ENCODE data around the gene DCAF15.
A peak's percentile ranks its signal among the peaks of the same experiment; 100 is the strongest.

DCAF15 gene

DNA sequence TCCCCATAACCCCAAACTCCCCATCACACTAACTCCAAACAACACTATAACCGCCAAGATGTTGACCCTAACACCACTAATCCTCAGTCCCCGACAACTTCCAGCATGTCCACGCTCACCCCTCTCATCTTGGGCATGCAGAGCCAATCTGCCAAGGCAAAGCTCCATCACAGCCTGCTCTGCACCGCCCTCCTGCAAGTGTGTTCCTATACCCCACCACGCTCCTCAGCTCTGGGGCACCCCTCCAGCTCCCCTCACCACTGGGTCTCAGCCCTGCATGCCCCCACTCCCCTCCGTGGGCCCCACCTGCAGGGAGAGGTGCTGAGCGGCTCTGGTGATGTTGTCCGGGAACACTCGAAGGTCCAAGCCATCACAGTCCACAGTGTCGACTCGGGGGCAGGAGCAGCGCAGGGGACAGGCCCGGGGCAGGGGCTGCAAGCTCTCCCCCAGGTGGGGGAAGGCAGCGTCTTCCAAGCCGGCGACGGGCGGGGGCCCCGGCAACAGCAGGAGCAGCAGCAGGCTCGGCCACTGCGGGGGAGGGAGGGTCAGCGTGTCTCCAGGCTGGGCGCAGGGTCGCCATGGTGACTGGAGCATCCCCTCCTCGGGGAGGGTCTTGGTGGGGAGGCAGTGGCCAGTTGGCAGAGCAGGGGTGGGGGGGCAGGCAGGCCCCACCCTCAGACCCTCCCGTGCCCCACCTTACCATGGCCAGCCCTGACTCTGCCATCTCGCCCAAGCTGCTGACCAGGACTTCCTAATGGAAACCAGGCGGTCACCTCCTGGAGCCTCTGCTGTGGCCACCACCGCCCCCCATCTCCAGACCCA lies 14.6 kb upstream of the DCAF15 start:
- DNase-seq (ENCODE audit: low read depth), result no peak
- H3K4me3 ChIP-seq (ENCODE audit: low read length), result no peak overlapping the region
- TF ChIP-seq, protein P1, sequence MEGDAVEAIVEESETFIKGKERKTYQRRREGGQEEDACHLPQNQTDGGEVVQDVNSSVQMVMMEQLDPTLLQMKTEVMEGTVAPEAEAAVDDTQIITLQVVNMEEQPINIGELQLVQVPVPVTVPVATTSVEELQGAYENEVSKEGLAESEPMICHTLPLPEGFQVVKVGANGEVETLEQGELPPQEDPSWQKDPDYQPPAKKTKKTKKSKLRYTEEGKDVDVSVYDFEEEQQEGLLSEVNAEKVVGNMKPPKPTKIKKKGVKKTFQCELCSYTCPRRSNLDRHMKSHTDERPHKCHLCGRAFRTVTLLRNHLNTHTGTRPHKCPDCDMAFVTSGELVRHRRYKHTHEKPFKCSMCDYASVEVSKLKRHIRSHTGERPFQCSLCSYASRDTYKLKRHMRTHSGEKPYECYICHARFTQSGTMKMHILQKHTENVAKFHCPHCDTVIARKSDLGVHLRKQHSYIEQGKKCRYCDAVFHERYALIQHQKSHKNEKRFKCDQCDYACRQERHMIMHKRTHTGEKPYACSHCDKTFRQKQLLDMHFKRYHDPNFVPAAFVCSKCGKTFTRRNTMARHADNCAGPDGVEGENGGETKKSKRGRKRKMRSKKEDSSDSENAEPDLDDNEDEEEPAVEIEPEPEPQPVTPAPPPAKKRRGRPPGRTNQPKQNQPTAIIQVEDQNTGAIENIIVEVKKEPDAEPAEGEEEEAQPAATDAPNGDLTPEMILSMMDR (IDR thresholded peaks at IDR 0.05; ENCODE audit: insufficient read depth, low read depth, low read length, missing control alignments), result no peak

DNA sequence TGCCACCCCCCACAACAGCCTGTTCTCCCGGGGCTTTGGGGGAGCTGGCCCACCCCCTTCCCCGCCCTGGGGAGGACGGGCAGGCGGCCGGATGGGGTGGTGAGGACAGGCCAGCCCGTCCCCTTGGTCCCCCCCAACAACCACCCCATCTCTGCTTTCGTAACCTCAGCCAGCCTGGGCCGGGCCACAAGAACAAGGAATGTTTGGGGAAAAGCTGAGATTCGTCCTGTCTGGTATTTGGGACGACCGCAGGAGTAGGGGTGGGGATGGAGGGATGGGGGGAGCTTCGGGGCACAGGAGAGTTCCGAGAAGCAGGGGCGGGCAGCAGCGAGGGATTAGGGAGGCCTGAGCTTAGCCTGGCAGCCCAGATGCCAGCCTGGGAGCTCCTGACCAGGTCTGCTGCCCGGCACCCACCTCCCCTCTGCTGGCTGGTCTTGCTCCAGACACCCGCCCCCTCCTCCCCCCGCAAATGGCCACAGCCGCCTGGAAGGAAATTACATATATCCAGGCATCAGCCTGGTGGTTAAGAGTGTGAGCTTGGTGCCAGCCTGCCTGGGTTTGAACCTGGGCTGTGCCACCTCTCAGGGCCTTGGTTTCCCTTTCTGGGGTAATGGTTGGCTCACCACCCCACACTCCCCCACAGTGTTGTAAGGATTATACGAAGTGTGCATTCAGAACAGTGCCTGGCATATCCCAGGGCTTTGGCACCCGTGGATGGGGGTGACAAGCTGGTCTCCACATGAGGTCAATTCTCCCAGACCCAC lies 13.8 kb upstream of the DCAF15 start, which contains the start of gene PODNL1:
PODNL1 (minus strand) TSS at position 117 of the 764 bp plus-strand sequence. CDS start 236 bp downstream, outside the sequence.
- no peak within 1 kb of the TSS for H3K4me3 ChIP-seq (ENCODE audit: low read length)
- TF ChIP-seq, protein P1 (IDR thresholded peaks at IDR 0.05; ENCODE audit: insufficient read depth, low read depth, low read length, missing control alignments), result no peak
- peak; percentile 43 for DNase-seq (ENCODE audit: low read depth)

DNA sequence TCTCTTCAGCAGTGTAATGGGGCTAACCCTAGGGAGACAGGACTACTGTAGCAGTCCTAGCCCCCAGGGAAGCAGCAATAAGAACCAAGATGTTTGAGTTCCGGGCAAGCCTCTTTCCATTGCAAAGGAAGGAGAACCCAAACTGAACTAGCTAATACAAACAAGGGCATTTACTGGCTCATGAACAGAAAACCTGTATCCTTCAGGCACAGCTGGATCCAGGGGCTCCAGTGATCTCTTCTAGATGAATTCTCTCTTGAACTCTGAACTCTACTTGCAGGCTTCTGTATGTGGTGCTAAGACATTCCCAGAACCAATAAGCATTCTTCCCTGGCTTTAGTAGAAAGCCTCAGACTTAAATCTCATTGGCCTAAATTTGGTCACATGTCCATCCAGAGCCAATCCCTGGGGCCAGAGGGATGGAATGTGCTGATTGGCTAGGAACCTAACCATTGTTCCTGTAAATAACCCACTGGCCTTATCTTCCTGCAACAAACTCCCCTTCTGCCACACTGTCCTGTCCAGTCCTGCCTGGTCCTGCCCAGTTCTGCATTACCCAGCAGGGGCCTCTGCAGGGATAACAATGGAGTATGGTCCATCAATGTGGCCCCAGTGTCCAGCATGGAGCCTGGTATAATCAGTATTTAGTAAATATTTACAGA lies 10.2 kb upstream of the DCAF15 start:
- DNase-seq (ENCODE audit: low read depth), result no peak
- TF ChIP-seq, protein P1 (IDR thresholded peaks at IDR 0.05; ENCODE audit: insufficient read depth, low read depth, low read length, missing control alignments), result no peak

DNA sequence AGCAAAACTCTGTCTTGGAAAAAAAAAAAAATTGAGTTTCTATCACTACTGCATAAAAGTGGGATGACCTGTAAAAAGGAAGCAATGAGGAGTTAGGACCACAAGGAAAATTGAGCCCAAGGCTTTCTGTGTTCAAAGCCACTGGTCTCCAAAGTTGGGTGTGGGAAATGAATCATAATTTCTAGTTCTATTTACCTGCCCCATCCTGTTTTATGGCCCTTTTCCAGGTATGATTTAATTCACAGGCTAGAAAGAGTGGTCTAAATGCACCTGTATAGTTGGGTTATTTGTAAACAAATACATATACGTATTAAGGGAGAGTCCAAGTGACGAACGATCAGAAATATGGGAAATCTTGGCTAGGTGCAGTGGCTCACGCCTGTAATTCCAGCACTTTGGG lies 5.9 kb upstream of the DCAF15 start:
- DNase-seq (ENCODE audit: low read depth), result peak; percentile 95
- no peak overlapping the region for H3K4me3 ChIP-seq (ENCODE audit: low read length)
- TF ChIP-seq, protein P1 (IDR thresholded peaks at IDR 0.05; ENCODE audit: insufficient read depth, low read depth, low read length, missing control alignments), result no peak

More for the DNA sequence above, 10.2 kb upstream of the DCAF15 start:
- no peak overlapping the region for H3K4me3 ChIP-seq (ENCODE audit: low read length)

DNA sequence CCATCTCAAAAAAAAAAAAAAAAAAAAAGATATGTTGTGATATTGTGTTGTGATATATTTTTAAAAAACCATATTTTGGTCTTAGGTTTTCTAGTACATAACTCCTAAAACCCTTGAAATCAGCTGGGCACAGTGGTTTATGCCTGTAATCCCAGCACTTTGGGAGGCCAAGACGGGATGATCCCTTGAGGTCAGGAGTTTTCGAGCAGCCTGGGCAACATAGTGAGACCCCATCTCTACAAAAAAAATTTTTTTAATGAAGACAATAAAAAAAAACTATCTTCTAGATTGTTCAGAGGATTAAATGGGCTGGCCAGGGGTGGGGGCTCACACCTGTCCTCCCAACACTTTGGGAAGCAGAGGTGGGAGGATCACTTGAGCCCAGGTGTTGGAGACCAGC lies 1.3 kb upstream of the DCAF15 start:
- DNase-seq (ENCODE audit: low read depth), result no peak
- TF ChIP-seq, protein P1 (IDR thresholded peaks at IDR 0.05; ENCODE audit: insufficient read depth, low read depth, low read length, missing control alignments), result no peak
- no peak overlapping the region for H3K4me3 ChIP-seq (ENCODE audit: low read length)

DNA sequence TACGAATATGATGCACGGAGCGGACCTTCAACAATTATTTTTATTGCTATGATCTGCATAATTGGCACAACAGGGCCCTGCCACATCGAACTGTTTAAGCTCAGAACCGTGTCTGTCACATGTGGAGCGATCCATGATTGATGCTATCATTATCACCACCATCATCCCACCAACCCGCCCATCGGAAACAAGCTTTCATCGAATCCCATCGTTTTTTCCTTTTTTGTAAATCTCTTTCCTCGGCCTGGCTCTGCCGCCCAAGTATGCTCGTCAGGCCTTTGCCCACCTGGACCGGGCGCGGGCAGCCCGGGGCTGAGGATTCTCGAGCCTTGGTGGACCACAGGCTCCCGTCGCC lies 533 bp upstream of the DCAF15 start:
- DNase-seq (ENCODE audit: low read depth), result no peak
- H3K4me3 ChIP-seq (ENCODE audit: low read length), result peak overlapping the region; percentile 48
- TF ChIP-seq, protein P1 (IDR thresholded peaks at IDR 0.05; ENCODE audit: insufficient read depth, low read depth, low read length, missing control alignments), result no peak

Data from epithelial cell of esophagus (primary cell).